HEK293T (cell line): ENCODE measurements around the gene SYTL2.
"Not testable (repeated sequence)": the region's sequence is repeated elsewhere in the genome, so short reads cannot be mapped to it uniquely, and the experiment has no call there.

ENCODE experiments used
- CTCF ChIA-PET: fragments of 350-600 bp; formaldehyde crosslinking; extraction: SDS; loops from one replicate; lab custom pipeline; 2021; ENCODE audit warnings: antibody characterized with exemption, inconsistent platforms; lab: Yijun Ruan, JAX
- POLR2A ChIA-PET: fragments of 350-600 bp; formaldehyde crosslinking; extraction: SDS; loops from one replicate; lab custom pipeline; 2020; ENCODE audit warnings: antibody characterized with exemption, inconsistent platforms; lab: Yijun Ruan, JAX
- DNase-seq: peaks from one replicate; pipeline ENCODE4 v3.0.0; 2012; ENCODE audit warnings: mixed read lengths; ENCODE audit errors: extremely low spot score
- ARNT ChIP-seq: fragments of 450-650 bp; IDR thresholded peaks from 2 replicates; pipeline ENCODE4 v1.6.1; 2017; ENCODE audit warnings: mild to moderate bottlenecking
- BHLHE40 ChIP-seq: fragments of 450-650 bp; IDR thresholded peaks from 2 replicates; pipeline ENCODE4 v1.6.1; 2016; ENCODE audit warnings: mild to moderate bottlenecking, moderate library complexity, borderline replicate concordance
- CTBP1 ChIP-seq: fragments of 450-650 bp; IDR thresholded peaks from 2 replicates; pipeline ENCODE4 v1.6.1; 2016; ENCODE audit warnings: borderline replicate concordance
- ELF4 ChIP-seq: fragments of 450-650 bp; IDR thresholded peaks from 2 replicates; pipeline ENCODE4 v1.6.1; 2017; ENCODE audit warnings: antibody characterized with exemption
- FOXA1 ChIP-seq: fragments of 450-650 bp; IDR thresholded peaks from 2 replicates; pipeline ENCODE4 v1.6.1; 2016; ENCODE audit warnings: mild to moderate bottlenecking
- FOXK2 ChIP-seq: fragments of 450-650 bp; IDR thresholded peaks from 2 replicates; pipeline ENCODE4 v1.6.1; 2016; ENCODE audit warnings: mild to moderate bottlenecking
- FOXM1 ChIP-seq: fragments of 450-650 bp; IDR thresholded peaks from 2 replicates; pipeline ENCODE4 v1.6.1; 2017; ENCODE audit warnings: mild to moderate bottlenecking, borderline replicate concordance
- HDGF ChIP-seq: fragments of 450-650 bp; IDR thresholded peaks from 2 replicates; pipeline ENCODE4 v1.6.1; 2017; ENCODE audit warnings: antibody characterized with exemption, borderline replicate concordance
- L3MBTL2 ChIP-seq: fragments of 450-650 bp; conservative IDR thresholded peaks from 2 replicates; pipeline ENCODE4 v1.6.1; 2016; ENCODE audit warnings: mild to moderate bottlenecking
- LEF1 ChIP-seq: fragments of 450-650 bp; IDR thresholded peaks from 2 replicates; pipeline ENCODE4 v1.6.1; 2017; ENCODE audit warnings: mild to moderate bottlenecking, borderline replicate concordance
- NFRKB ChIP-seq: fragments of 450-650 bp; IDR thresholded peaks from 2 replicates; pipeline ENCODE4 v1.6.1; 2016; ENCODE audit warnings: mild to moderate bottlenecking, moderate library complexity
- SP1 ChIP-seq: fragments of 450-650 bp; IDR thresholded peaks from 2 replicates; pipeline ENCODE4 v1.6.1; 2017
- SUZ12 ChIP-seq: fragments of 450-650 bp; IDR thresholded peaks from 2 replicates; pipeline ENCODE4 v1.6.1; 2016; ENCODE audit warnings: mild to moderate bottlenecking
- TARDBP ChIP-seq: fragments of 450-650 bp; IDR thresholded peaks from 2 replicates; pipeline ENCODE4 v1.6.1; 2016
- ZNF384 ChIP-seq: fragments of 450-650 bp; IDR thresholded peaks from 2 replicates; pipeline ENCODE4 v1.6.1; 2016
- TF ChIP-seq, protein P1 (sequence below): fragments of 450-650 bp; IDR thresholded peaks from 2 replicates; pipeline ENCODE4 v1.6.1; 2016

The SYTL2 gene

DNA sequence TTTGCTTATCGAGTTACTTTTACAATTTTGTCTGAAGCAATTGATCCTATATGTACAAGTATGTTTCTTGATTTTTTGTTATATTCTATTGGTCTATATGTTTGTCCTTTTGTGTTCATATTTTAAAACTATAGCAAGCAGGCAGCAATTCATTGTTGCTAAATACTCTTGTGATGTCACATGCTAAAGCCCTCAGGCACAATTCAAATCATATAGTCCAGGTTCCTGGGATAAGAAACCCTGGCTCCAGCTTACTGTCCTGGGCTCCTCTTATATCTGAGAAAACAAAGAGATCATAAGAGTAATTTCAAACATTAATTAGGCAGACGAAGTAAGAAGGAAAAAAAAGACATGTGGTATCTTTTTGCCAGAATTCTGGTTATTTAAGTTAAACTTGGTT, 37.6 kb upstream of the SYTL2 start:
- TF ChIP-seq FOXK2 = no peak
- no peak for TF ChIP-seq HDGF
- TF ChIP-seq, protein P1, sequence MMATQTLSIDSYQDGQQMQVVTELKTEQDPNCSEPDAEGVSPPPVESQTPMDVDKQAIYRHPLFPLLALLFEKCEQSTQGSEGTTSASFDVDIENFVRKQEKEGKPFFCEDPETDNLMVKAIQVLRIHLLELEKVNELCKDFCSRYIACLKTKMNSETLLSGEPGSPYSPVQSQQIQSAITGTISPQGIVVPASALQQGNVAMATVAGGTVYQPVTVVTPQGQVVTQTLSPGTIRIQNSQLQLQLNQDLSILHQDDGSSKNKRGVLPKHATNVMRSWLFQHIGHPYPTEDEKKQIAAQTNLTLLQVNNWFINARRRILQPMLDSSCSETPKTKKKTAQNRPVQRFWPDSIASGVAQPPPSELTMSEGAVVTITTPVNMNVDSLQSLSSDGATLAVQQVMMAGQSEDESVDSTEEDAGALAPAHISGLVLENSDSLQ = no peak
- TF ChIP-seq ZNF384 = no peak
- TF ChIP-seq NFRKB = no peak
- TF ChIP-seq CTBP1 = no peak
- TF ChIP-seq L3MBTL2 = no peak
- no peak for TF ChIP-seq ELF4
- no peak for TF ChIP-seq FOXA1
- POLR2A ChIA-PET = no interaction called here
- DNase-seq = no peak
- CTCF ChIA-PET = no interaction called here

DNA sequence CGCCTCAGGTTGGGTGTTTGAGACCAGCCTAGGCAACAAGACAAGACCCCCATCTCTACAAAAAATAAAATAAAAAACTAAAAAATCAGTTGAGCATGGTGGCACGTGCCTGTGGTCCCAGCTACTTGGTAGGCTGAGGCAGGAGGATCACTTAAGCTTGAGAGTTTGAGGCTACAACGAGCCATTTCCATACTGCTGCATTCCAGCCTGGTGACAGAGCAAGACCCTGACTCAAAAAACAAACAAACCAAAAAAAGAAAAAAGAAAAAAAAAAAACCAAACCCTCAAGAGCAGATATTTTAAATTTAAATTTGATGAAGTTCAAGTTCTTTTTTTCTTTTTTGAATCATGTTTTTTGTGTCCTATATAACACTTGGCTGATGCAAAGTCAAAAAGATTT, 37.1 kb upstream of the SYTL2 start:
- ChIA-PET CTCF (no interaction called here), POLR2A (no interaction called here)
- TF ChIP-seq CTBP1 (no peak), ZNF384 (no peak), TARDBP (no peak), FOXM1 (no peak), SUZ12 (no peak), HDGF (no peak), FOXA1 (no peak), SP1 (no peak), L3MBTL2 (no peak), LEF1 (no peak), ARNT (no peak), NFRKB (no peak), ELF4 (no peak), FOXK2 (no peak), BHLHE40 (no peak)
- TF ChIP-seq, protein P1 = no peak
- no peak for DNase-seq

DNA sequence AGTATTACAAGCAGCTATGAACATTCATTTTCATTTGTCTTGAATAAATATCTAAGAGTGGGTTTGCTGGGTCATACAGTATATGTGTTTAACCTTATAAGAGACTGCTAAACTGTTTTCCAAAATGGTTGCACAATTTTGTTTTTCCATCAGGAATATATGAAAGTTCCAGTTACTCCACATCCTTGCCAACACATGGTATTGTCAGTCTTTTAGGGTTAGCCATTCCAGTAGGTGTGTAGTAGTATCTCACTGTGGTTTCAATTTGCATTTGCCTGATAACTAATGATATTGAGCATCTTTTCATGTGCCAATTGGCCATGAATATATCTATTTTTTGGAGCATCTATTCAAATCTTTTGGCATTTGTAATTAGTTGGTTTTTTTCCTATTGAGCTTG, 36.5 kb upstream of the SYTL2 start:
- ChIA-PET POLR2A (no interaction called here), CTCF (interaction anchor here (1.2 kb wide), 1 partner anchor 22 kb away, joined by 3 read pairs; no protein-coding TSS in a partner anchor)

DNA sequence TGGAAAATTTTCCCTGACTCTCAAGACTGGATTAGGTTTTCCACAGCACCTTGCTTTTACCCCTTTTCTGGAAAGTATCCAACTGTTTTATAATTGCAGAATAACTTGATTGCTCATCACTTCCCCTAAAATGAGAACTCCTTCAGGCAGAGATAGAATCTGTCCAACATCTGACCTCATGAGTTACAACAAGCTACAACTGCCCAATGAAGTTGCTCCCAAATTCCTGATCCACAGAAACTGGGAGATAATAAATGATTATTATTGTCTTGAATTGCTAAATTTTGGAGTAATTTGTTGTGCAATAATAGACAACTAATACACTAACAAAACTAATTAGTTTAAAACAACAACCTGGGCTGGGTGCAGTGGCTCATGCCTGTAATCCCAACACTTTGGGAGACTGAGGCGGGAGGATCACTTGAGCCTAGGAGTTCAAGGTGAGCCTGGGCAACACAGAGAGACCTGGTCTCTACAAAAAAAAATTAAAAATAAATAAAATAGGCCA, 34.2 kb upstream of the SYTL2 start:
- ChIA-PET CTCF (interaction anchor here (1.5 kb wide), 1 partner anchor 10 kb away, joined by 4 read pairs; the partner anchor contains the start of gene CCDC83), POLR2A (no interaction called here)
- DNase-seq = no peak
- TF ChIP-seq SUZ12 (no peak), BHLHE40 (no peak), ELF4 (no peak), ZNF384 (no peak), CTBP1 (no peak)
- TF ChIP-seq, protein P1 = no peak

More for the DNA sequence above, 36.5 kb upstream of the SYTL2 start:
- TF ChIP-seq SP1 = no peak
- no peak for DNase-seq

DNA sequence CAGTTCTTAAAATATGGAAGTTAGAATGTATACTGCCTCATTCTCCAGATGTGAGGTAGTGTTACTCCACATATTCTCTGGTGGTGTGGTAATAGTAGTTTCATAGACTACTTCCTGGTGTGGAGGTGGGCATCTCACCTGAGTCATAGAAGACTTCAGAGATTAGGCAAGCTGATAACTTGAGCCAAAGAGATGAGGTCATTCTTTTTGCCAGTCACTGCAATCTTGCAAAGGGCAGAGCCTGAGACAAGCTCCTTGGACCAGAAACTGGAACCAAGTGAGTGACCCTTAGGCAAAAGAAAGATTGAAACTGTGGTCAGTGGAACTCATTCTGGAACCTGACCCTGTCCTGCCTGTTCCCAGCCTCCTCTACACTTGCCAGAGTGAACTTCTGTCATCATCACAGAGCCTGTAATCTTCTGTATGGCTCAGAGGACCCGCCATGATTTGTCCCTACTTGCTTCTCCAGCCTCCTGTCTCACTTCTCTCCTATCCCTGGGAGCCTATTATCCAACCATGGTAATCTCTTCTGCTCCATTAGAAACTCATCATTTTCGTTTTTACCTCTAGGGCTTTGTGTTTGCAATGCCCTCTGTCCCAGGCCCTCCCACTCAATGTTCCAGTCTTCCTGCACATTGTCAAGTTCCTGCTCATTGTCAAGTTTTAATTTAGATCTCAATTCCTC, 33.6 kb upstream of the SYTL2 start:
- ChIA-PET CTCF (no interaction called here), POLR2A (no interaction called here)
- TF ChIP-seq ZNF384 = no peak
- TF ChIP-seq NFRKB = no peak
- no peak for TF ChIP-seq ELF4
- TF ChIP-seq, protein P1 = no peak
- TF ChIP-seq SP1 = no peak
- no peak for TF ChIP-seq FOXM1
- no peak for TF ChIP-seq FOXK2
- DNase-seq = no peak

DNA sequence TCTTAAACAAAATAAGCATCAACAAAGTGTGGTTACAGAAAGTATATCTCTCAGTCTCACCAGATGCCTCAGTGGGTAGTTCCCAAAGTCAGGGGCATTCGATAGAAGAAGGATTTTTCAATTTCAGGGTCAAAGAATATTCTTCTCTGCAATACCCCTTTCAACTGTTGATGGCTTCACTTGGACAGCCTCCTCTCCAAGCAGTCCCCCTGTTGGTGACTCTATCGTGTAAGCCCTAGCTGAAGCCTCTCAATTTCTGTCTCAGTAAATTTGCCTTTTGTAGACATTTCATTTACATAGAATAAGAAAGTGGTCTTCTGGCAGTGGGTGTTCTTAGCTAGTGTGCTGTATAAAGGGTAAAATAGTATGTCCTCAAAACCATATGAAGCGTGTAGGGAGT, 33.0 kb upstream of the SYTL2 start:
- TF ChIP-seq, protein P1 = no peak
- no peak for TF ChIP-seq ELF4
- no peak for TF ChIP-seq ZNF384
- TF ChIP-seq SUZ12 = no peak
- TF ChIP-seq NFRKB = no peak
- no peak for TF ChIP-seq LEF1
- no peak for TF ChIP-seq FOXK2
- no peak for TF ChIP-seq L3MBTL2
- no peak for TF ChIP-seq CTBP1
- no peak for TF ChIP-seq HDGF
- no peak for TF ChIP-seq SP1
- TF ChIP-seq TARDBP = no peak
- TF ChIP-seq BHLHE40 = no peak
- CTCF ChIA-PET = no interaction called here
- POLR2A ChIA-PET = no interaction called here
- no peak for DNase-seq

DNA sequence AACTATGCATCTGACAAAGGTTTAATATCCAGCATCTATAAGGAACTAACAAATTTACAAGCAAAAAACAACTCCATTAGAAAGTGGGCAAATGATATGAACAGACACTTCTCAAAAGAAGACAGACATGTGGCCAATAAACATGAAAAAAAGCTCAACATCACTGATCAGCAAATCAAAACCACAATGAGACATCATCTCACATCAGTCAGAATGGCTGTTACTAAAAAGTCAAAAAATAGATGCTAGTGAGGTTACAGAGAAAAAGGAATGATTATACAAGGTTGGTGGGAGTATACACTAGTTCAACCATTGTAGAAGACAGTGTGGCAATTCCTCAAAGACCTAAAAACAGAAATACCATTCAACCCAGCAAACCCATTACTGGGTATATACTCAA, 30.0 kb upstream of the SYTL2 start:
- POLR2A ChIA-PET, DNase-seq: not testable (repeated sequence)
- CTCF ChIA-PET = interaction anchor here (0.6 kb wide), 1 partner anchor 176 kb away, joined by 5 read pairs; the partner anchor contains the start of gene CREBZF
